HG03558 (cell line): ENCODE results near the gene ABCC8.

Experiments used
- ATAC-seq: cut with Tn5 transposase; IDR thresholded peaks from one replicate; pipeline ENCODE4 v1.9.1; 2021; ENCODE audit warnings: moderate number of reproducible peaks; ENCODE audit not compliant: unreplicated experiment; ENCODE audit errors: extremely low read depth

ABCC8 gene

GRCh38 chr11:17475666-17476316, 854 bp downstream of the ABCC8 start:
- no peak for ATAC-seq

- no peak for ATAC-seq
These were observed 3.4 kb downstream of the ABCC8 start for GRCh38 chr11:17473071-17473744.

- no peak for ATAC-seq
These were observed 4.2 kb downstream of the ABCC8 start for GRCh38 chr11:17472467-17472866.

- ATAC-seq: no peak
These were observed 5.1 kb downstream of the ABCC8 start for GRCh38 chr11:17471501-17471900.

- ATAC-seq: no peak
These were observed 6.6 kb downstream of the ABCC8 start for GRCh38 chr11:17469998-17470397.

- no peak for ATAC-seq
These were observed 8.5 kb downstream of the ABCC8 start for GRCh38 chr11:17468122-17468521.

GRCh38 chr11:17463546-17464174, 13.0 kb downstream of the ABCC8 start:
- no peak for ATAC-seq

GRCh38 chr11:17462940-17463339, 13.7 kb downstream of the ABCC8 start:
- ATAC-seq: no peak

- no peak for ATAC-seq
These were observed 16.2 kb downstream of the ABCC8 start for GRCh38 chr11:17460406-17460805.

- no peak for ATAC-seq
These were observed 17.3 kb downstream of the ABCC8 start for GRCh38 chr11:17459236-17459896.

- ATAC-seq: no peak
These were observed 18.4 kb downstream of the ABCC8 start for GRCh38 chr11:17458268-17458667.

- ATAC-seq: no peak
These were observed 19.1 kb downstream of the ABCC8 start for GRCh38 chr11:17457396-17458173.

- no peak for ATAC-seq
These were observed 24.0 kb downstream of the ABCC8 start for GRCh38 chr11:17452668-17453067.

GRCh38 chr11:17449158-17449557, 27.5 kb downstream of the ABCC8 start:
- no peak for ATAC-seq

- no peak for ATAC-seq
These were observed 30.2 kb downstream of the ABCC8 start for GRCh38 chr11:17446482-17446881.

GRCh38 chr11:17445240-17445795, 31.3 kb downstream of the ABCC8 start:
- ATAC-seq: no peak

- no peak for ATAC-seq
These were observed 32.5 kb downstream of the ABCC8 start for GRCh38 chr11:17443926-17444690.

- no peak for ATAC-seq
These were observed 33.2 kb downstream of the ABCC8 start for GRCh38 chr11:17443423-17443822.

GRCh38 chr11:17443000-17443399, 33.6 kb downstream of the ABCC8 start:
- no peak for ATAC-seq
